Gastrocnemius medialis (tissue), 4 donors: ENCODE measurements around the gene TLR1.

Experiments used
- POLR2A ChIP-seq, 2 donors: fragments of 450-650 bp; IDR thresholded peaks; one replicate each; pipeline ENCODE4 v1.6.1; 2017; ENCODE audit warnings: antibody characterized with exemption in 2 of 2, mild to moderate bottlenecking in 2 of 2, moderate library complexity in 2 of 2
- TF ChIP-seq, protein P1 (sequence below), 5 experiments: fragments of 450-650 bp in 3 of 5; fragments of 200-600 bp in 2 of 5; sonication (generic) in 2 of 5; IDR thresholded peaks in 4 of 5; conservative IDR thresholded peaks in 1 of 5; 1 replicate in 4 of 5; 2 replicates in 1 of 5; pipeline ENCODE4 v1.5.1; 2016 to 2019; ENCODE audit warnings: antibody characterized with exemption in 5 of 5, mild to moderate bottlenecking in 3 of 5, moderate library complexity in 3 of 5

DNA sequence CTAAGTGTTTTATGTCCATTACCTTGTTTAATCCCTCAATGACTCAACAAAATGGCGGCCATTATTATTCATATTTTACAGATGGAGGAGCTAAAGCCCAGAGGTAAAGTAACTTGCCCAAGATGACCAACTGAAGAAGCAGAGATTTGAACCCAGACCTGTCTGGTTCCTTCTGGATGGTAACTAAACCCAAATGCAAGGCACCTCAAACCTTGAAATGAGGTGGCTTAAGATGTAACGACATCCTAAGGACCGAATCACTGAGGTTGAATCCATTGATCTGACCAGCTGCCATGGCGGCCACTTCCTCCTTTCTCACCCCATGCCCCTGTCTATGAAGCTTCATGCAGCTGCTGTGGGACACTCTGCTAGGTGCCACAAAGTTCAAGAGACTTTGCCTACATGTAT, 22.7 kb downstream of the TLR1 start:
- TF ChIP-seq, protein P1, sequence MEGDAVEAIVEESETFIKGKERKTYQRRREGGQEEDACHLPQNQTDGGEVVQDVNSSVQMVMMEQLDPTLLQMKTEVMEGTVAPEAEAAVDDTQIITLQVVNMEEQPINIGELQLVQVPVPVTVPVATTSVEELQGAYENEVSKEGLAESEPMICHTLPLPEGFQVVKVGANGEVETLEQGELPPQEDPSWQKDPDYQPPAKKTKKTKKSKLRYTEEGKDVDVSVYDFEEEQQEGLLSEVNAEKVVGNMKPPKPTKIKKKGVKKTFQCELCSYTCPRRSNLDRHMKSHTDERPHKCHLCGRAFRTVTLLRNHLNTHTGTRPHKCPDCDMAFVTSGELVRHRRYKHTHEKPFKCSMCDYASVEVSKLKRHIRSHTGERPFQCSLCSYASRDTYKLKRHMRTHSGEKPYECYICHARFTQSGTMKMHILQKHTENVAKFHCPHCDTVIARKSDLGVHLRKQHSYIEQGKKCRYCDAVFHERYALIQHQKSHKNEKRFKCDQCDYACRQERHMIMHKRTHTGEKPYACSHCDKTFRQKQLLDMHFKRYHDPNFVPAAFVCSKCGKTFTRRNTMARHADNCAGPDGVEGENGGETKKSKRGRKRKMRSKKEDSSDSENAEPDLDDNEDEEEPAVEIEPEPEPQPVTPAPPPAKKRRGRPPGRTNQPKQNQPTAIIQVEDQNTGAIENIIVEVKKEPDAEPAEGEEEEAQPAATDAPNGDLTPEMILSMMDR (IDR thresholded peaks at IDR 0.05 in 4 of 5, conservative IDR thresholded peaks at IDR 0.05 in 1 of 5), result no peak
- no peak for TF ChIP-seq POLR2A (IDR thresholded peaks at IDR 0.05)
